Stimulated activated CD8-positive, alpha-beta memory T cell treated with anti-CD3 and anti-CD28 coated beads, Interleukin-4, amount 100 ng/mL, for 24 hours (primary cell): Measurements from ENCODE around the gene RNF168.
"Not testable (repeated sequence)": the region's sequence is repeated elsewhere in the genome, so short reads cannot be mapped to it uniquely, and the experiment has no call there.

ENCODE experiments used
- DNase-seq: peaks from one replicate; pipeline ENCODE4 v3.0.0-alpha.2; 2020; ENCODE audit warnings: low read depth

The RNF168 gene

DNA sequence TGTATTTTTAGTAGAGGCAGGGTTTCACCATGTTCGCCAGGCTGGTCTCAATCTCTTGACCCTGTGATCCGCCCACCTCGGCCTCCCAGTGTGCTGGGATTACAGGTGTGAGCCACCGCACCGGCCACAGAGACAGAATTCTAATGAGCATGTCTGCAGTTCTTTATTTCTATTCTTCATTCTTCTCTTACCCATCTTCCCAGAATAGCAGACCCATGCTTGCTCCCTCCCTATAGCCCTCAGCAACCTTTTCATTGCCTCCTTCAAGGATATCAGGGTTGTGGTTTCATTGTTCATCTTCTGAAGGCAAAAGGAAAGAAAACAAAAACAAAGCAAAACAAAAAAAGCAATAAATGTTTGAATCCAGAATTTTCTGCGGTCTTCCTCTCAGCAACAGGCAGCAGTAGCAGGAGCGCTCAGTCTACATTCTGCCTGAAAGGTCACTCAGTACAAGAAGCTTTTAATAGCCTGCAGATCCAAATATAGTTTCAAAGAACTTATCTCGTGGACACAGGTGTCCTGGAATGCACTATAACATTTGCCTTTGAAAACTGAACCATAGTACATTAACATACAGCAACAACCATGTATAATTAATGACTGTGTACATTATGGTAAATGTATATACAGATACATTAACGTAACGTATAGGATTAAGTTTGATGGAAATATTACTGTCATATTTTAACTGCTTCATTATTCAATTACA, 11.5 kb upstream of the RNF168 start, which contains the start of gene SMCO1:
SMCO1 (minus strand) TSS at position 434 of the 709 bp plus-strand sequence; CDS start at position 297, 137 bp downstream.
- DNase-seq: no peak

DNA sequence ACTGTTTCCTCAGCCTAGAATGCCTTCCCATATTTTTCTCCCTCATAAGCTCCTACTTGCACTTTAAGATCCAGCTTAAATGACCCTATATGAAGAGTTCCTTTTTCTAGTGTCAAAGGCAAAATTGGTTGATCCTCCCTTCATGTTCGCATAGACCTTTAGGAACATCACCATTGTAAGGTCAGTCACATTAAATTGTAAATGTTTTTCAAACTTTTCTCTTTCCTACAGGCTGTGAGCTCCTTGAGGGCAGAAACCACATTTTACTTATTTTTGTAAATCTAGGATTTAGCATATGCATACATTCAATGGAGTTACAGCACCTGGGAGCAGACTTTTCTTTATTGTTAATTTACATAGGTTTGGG, 10.8 kb upstream of the RNF168 start:
- DNase-seq: no peak

DNA sequence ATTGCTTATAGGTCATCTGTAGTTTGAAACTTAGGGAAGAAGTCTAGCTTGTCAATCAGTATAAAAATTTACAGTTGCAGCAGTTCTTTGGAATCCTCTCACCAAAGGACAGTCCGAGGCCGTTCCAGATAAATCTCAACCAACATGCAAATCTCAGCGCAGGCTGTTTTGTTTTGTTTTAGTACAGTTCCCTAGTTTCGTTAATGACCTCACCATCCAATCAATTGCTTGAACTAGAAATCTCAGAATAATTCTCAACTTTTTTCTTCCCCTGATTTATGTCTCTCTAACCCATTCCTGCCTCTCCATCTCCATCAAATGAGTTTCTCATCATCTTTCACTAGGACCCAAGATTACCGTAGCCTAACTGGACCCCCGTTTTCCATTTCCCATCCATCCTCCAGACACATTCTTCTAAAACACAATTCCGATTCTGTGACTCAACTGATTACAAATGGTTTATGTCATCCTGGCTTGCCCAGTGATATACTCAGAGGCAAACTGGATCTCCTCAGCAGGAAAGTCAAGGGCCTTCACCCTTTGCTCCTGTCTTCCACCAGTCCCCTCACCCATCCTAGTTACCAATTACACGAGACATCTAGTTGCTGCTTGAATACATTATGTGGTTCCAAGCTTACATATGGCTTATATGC, 10.3 kb upstream of the RNF168 start:
- DNase-seq: no peak

DNA sequence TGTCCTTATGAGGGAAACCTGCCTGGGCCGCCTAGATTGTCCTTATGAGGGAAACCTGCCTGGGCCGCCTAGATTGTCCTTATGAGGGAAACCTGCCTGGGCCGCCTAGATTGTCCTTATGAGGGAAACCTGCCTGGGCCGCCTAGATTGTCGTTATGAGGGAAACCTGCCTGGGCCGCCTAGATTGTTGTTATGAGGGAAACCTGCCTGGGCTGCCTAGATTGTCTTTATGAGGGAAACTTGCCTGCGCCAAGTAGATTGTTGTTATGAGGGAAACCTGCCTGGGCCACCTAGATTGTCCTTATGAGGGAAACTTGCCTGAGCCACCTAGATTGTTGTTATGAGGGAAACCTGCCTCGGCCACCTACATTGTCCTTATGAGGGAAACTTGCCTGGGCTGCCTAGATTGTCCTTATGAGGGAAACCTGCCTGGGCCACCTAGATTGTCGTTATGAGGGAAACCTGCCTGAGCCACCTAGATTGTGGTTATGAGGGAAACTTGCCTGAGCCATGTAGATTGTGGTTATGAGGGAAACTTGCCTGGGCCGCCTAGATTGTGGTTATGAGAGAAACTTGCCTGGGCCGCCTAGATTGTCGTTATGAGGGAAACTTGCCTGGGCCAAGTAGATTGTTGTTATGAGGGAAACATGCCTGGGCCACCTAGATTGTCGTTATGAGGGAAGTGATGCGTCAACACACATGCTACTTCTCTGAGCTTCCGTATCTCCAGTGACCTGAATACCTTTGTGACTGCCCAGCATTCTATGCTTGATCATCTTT, 8.3 kb upstream of the RNF168 start:
- DNase-seq: not testable (repeated sequence)

DNA sequence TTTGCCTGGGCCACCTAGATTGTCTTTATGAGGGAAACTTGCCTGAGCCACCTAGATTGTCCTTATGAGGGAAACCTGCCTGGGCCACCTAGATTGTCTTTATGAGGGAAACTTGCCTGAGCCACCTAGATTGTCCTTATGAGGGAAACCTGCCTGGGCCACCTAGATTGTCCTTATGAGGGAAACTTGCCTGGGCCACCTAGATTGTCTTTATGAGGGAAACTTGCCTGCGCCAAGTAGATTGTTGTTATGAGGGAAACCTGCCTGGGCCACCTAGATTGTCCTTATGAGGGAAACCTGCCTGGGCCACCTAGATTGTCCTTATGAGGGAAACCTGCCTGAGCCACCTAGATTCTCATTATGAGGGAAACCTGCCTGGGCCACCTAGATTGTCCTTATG, 7.5 kb upstream of the RNF168 start:
- DNase-seq: not testable (repeated sequence)

DNA sequence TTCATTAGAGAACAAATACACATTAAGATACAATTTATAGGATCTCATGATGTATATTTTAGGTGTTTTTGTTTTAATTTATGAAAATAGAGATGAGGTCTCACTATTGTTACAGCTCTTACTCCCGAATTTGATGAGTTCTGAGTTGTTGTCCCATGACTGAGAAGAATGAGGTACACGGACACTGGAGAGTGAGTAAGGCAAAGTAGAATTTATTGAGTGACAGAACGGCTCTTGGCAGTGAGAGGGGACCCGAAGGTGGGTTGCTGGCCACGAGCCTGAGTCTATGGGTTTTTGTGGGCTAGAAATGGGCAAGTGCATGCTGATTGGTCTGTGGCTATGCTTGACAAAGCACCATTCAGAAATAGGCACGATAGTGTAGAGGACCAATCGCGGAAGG, 3.1 kb upstream of the RNF168 start:
- no peak for DNase-seq

DNA sequence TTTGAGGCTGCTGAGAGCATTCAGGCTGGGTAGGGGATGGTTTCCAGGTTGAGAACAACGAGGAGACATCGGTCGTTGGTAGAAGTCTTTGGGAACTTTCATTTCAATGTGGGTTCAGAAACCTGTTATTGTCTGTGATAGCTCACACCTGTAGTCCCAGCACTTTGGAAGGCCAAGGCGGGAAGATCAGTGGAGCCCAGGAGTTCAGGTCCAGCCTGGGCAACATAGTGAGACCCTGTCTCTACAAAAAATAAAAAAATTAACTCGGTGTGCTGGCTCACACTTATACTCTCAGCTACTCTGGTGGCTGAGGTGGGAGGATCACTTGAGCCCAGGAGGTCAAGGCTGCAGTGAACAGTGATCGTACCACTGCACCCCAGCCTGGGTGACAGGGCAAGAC, 988 bp upstream of the RNF168 start:
- no peak for DNase-seq

DNA sequence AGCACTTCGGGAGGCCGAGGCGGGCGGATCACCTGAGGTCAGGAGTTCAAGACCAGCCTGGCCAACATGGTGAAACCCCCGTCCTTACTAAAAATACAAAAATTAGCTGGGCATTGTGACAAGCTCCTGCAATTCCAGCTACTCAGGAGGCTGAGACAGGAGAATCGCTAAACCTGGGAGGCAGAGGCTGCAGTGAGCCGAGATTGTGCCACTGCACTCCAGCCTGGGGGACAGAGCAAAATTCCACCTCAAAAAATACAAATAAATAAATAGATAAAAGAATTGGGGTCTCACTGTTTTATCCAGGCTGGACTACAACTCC, 470 bp upstream of the RNF168 start:
- not testable (repeated sequence) for DNase-seq

DNA sequence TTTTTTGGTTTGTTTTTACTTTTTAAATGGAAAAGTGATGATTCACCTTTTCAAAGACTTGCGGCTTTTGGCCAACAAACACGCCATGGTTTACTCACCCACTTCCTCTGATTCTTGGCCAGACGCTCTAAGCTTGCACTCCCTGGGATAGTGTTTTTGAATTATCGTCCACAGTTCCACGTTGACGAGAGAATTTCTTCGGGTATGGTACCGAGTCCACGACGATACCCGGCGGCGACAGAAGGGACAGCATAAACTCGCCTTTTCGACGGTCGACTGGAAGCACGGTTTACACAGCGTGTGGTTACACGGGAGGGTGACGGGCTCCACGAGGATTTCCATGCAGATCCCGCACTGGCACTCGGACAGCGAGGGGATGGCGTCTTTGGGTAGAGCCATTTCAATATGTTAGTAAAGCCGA, 783 bp downstream of the RNF168 start:
- DNase-seq: no peak

DNA sequence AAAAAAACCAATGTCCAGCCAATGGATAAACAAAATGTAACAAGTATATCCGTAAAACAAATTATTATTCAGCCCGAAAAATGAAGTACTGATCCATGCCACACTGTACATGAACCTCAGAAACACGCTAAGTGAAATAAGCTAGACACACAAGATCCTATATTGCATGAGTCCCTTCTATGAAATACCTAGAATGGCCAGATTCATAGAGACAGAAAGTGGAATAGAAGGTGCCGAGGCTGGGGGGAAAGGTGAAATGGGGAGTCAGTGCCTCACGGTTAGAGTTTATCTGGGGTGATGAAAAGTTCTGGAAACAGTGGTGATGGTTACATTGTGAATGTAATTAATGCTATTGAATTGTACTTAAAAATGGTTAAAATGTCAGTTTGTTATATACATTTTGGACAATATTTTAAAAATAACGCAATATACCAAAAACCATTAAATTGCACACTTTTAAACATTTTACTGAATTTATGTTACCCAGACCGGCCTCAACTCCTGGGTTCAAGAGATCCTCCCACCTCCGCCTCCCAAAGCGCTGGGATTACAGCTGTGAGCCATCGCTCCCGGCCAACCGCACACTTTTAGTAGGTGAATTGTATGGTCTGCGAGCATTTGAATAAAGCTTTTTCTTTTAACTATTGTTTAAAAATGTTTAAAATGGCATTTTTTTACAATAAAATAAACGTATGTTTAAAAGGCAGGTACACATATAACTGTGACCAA, 2.1 kb downstream of the RNF168 start:
- DNase-seq: no peak

DNA sequence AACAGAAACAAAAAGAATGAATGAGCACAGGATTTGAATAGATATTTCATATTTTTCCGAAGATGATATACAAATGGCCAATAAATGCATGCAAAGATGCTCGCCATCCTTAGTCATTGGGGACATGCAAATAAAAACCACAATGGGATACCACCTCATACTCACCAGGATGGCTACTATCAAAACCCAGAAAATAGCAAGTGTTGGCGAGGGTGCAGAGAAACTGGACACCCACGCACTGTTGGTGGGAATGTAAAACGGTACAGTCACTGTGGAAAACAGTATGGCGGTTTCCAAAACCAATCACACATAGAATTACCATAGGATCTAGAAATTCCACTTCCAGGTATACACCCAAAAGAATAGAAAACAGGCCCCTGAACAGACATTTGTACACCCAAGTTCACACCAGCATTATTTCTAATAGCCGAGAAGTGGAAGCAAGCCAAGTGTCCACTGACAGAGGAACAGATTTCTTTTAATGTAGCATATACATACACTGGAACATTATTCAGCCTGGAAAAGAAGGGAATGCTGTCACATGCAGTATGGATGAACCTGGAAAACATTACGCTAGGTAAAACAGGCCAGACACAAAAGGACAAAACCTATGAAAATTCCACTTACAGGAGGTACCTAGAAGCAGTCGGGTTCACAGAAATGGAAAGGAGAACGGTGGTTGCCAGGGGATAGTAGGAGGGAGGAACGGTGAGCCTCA, 3.6 kb downstream of the RNF168 start:
- no peak for DNase-seq

DNA sequence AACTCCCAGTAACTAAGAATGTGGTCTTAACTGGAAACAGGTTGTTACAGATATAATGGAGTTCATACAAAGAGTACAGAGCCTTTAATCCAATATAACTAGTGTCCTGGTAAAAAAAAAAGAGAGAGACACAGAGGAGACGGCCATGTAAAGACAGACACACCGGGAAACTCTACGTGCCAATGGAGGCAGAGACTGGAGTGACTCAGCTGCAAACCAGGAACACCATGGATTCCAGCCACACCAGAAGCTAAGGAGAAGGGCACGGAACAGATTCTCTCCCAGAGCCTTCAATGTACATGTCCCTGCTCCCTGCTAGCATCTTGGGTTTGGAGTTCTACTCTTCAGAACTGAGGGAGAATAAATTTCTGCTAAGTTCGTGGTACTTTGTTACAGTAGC, 4.5 kb downstream of the RNF168 start:
- no peak for DNase-seq

DNA sequence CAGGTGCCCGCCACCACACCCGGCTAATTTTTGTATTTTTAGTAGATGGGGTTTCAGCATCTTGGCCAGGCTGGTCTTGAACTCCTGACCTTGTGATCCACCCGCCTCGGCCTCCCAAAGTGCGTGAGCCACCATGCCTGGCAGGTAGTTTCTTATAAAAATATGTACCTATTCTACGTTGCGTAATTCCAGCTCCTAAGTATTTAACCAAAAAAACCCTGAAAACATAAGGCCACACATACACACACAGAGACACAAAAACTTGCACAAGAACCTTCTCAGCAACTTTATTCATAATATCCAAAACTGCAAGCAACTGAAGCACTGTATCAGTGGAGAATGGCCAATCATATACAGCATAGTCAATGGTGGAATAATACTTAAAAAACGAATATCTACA, 5.3 kb downstream of the RNF168 start:
- DNase-seq: no peak

DNA sequence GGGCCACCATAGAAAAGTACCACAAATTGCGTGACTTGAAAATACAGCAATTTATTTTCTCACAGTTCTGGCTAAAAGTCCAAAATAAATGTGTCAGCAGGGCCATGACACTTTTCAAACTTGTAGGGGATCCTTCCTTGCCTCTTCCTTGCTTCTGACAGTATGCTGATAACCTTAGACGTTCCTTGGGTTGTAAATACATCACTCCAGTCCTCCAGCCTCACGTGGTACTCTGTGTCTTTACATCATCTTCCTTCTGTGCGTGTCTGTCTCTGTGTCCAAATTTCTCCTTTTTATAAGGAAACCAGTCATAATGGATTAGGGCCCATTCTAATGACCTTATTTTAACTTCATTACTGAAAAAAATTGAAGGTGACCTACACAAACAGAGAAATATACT, 7.4 kb downstream of the RNF168 start:
- DNase-seq: no peak

DNA sequence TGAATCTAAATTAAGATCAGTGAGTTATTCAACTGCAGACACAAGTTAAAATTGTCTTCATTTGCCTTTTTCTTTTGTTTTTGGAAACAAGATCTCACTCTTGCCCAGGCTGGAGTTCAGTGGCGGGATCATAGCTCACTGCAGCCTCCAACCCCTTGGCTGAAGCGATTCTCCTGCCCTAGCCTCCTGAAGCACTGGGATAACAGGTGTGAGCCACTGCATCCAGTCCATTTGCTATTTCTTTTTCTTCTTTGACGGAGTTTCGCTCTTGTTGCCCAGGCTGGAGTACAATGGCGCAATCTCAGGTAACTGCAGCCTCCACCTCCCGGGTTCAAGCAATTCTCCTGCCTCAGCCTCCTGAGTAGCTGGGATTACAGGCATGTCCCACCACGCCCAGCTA, 10.3 kb downstream of the RNF168 start:
- DNase-seq: no peak

DNA sequence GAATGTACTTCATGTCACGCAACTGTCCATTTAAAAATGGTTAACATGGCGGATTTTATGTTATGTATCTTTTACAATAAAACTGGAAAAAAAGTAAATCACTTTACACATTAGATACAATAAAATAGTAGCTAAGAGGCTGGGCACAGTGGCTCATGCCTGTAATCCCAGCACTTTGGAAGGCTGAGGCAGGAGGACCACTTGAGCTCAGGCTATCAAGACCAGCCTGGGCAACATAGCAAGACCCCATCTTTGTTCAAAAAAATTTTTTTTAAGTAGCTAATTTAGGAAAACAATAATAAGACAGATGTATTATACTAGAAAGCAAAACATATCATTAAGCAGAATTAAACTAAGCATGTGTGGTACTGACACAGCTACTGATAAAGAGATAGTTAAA, 11.5 kb downstream of the RNF168 start:
- DNase-seq: no peak

DNA sequence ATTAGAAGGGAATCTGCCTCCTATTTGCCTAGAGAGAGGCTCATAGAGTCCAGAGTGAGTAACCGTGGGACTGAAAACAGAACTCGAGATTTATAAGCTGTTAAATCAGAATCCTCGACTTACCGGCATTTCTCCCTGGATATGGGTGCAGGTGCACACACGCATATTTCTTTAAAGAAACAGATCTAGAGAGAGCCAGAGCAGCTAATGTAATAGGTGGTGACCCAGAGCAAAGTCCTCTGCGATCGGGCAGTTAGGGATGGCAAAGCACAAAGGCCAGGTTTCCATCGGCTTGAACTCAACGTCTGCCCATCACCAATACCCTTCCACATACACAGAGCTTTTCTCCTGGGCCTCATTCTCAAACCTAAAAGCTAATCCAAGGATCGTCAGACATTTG, 13.8 kb downstream of the RNF168 start:
- DNase-seq: no peak

DNA sequence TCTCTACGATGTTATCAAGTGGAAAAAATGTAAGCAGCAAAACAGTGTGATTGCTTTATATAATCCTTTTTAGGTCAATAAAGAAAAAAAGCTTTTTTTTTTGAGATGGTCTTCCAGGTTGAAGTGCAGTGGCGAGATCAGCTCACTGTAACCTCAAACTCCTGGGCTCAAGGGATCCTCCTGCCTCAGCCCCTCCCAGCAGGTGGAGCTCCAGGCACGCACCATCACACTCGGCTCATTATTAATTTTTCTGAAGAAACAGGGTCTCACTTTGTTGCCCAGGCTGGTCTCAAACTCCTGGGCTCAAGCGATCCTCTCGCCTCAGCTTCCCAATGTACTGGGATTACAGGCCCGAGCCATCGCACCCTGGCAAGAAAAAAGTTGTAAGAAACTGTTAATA, 17.3 kb downstream of the RNF168 start:
- DNase-seq: no peak

DNA sequence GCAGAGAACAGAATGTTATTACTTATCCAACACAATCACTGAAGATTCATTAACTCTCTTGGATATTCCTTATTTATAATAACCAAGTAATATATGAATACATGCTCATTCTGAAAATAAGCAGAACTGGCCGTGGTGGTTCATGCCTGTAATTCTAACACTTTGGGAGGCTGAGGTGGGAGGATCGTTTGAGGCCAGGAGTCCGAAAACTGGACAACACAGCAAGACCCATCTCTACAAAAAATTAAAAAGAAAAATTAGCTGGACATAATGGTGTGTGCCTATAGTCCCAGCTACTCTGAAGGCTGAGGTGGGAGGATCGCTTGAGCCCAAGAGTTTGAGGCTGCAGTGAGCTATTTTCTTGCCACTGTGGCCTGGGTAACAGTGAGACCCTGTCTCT, 25.9 kb downstream of the RNF168 start:
- DNase-seq: no peak

DNA sequence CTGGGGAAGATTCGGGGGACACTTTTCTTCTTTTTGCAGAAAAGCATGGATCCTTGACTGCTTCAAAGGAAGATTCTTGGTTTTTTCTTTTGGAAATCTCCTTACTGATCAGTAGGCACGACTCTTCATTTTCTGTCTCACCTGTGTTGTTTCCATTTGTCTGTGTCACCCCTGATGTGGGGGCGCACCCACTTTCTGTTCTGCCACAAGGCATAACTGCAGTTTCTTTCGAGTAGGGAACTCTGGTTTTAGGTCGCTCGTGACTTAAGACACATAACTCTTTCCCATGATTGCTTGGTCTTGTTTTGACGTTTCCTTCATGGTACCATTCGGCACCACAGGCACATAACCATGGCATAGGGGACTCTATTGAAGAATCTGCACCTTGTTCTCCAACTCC, 31.3 kb downstream of the RNF168 start:
- DNase-seq: no peak

DNA sequence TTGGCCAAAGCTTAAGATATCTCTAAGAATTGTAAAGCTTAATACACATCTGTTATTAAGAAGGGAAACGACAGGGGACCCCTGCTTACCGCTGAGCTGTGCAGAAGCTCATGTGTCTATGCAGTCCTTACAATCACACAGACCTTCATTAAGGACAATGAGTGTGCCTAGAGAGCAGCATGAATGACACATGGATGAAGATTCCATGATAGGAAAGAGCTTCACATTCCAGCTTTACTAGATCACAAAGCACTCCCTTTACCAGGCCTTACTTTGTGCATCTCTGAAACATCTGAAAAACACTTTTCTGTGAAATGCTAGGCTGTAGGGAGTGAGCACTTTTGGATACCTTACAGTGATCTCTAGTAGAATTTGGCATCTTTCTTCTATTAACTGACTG, 32.0 kb downstream of the RNF168 start:
- no peak for DNase-seq

DNA sequence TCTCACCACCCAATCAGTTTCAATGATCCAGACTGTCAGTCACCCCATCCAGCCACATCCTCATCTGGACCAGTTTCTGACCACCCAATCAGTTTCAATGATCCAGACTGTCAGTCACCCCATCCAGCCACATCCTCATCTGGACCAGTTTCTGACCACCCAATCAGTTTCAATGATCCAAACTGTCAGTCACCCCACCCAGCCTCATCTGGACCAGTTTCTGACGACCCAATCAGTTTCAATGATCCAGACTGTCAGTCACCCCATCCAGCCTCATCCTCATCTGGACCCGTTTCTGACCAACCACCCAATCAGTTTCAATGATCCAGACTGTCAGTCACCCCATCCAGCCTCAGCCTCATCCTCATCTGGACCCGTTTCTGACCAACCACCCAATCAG, 33.4 kb downstream of the RNF168 start:
- not testable (repeated sequence) for DNase-seq
